Loucy (cell line): Measurements from ENCODE around the gene SP1.

Experiments
- H2AFZ ChIP-seq: fragments of 200-600 bp; sonication (generic); 2 replicates; pipeline ENCODE4 v1.6.0; 2016; ENCODE audit warnings: antibody characterized with exemption, mild to moderate bottlenecking, low read length, moderate library complexity
- H3F3A ChIP-seq: fragments of 200-600 bp; 2 replicates; pipeline ENCODE4 v1.6.0; 2016; ENCODE audit warnings: antibody characterized with exemption, low read depth, mild to moderate bottlenecking
- H3K27me3 ChIP-seq: fragments of 200-600 bp; sonication (generic); 2 replicates; pipeline ENCODE4 v1.6.1; 2014; ENCODE audit warnings: low read length, mild to moderate bottlenecking; ENCODE audit not compliant: insufficient read depth, poor library complexity, severe bottlenecking
- H3K36me3 ChIP-seq: fragments of 200-600 bp; sonication (generic); 2 replicates; pipeline ENCODE4 v1.6.1; 2016; ENCODE audit warnings: low read length; ENCODE audit not compliant: insufficient read depth
- H3K4me1 ChIP-seq: fragments of 200-600 bp; sonication (generic); 2 replicates; pipeline ENCODE4 v1.5.1; 2014; ENCODE audit warnings: low read length, mild to moderate bottlenecking; ENCODE audit not compliant: insufficient read depth, poor library complexity, severe bottlenecking
- H3K4me2 ChIP-seq: fragments of 200-600 bp; sonication (generic); 2 replicates; pipeline ENCODE4 v1.6.0; 2014; ENCODE audit warnings: antibody characterized with exemption, low read length, low read depth, mild to moderate bottlenecking; ENCODE audit not compliant: poor library complexity, severe bottlenecking
- H3K4me3 ChIP-seq: fragments of 200-600 bp; sonication (generic); 2 replicates; pipeline ENCODE4 v1.5.1; 2014; ENCODE audit warnings: low read length, mild to moderate bottlenecking, mixed read lengths; ENCODE audit not compliant: poor library complexity, severe bottlenecking
- H3K79me2 ChIP-seq: fragments of 200-600 bp; sonication (generic); 2 replicates; pipeline ENCODE4 v1.6.1; 2014; ENCODE audit warnings: low read length; ENCODE audit not compliant: insufficient read depth
- H3K9ac ChIP-seq: fragments of 200-600 bp; sonication (generic); 2 replicates; pipeline ENCODE4 v1.6.0; 2014; ENCODE audit warnings: mild to moderate bottlenecking, low read depth, low read length, moderate library complexity; ENCODE audit not compliant: poor library complexity, severe bottlenecking
- H3K9me2 ChIP-seq: fragments of 200-600 bp; sonication (generic); replicated peaks from 2 replicates; pipeline ENCODE4 v1.6.1; 2016; ENCODE audit warnings: low read depth, low read length, mixed read lengths
- H3K9me3 ChIP-seq: fragments of 200-600 bp; sonication (generic); 2 replicates; pipeline ENCODE4 v1.6.1; 2014; ENCODE audit warnings: mild to moderate bottlenecking, antibody characterized with exemption, low read length, low read depth; ENCODE audit not compliant: insufficient read depth
- H4K20me1 ChIP-seq: fragments of 200-600 bp; sonication (generic); 2 replicates; pipeline ENCODE4 v1.6.0; 2014; ENCODE audit warnings: antibody characterized with exemption, low read length, mild to moderate bottlenecking; ENCODE audit not compliant: insufficient read depth, poor library complexity, severe bottlenecking
- CTCF ChIP-seq: fragments of 200-600 bp; sonication (generic); conservative IDR thresholded peaks from 2 replicates; pipeline ENCODE4 v1.5.1; 2014; ENCODE audit warnings: mild to moderate bottlenecking, antibody characterized with exemption, low read length
- EZH2phosphoT487 ChIP-seq: fragments of 200-600 bp; IDR thresholded peaks from 2 replicates; pipeline ENCODE4 v1.6.1; 2018; ENCODE audit warnings: antibody characterized with exemption, mild to moderate bottlenecking, moderate library complexity, borderline replicate concordance

SP1 gene

GRCh38 chr12:53388932-53389331 is 9.0 kb downstream of the SP1 start:
- H3K79me2 ChIP-seq, result peaks cover 96% of the 10 kb centered on the region
- H3K9me2 ChIP-seq, result no peaks in the 10 kb centered on the region
- H3K9me3 ChIP-seq, result no peaks in the 10 kb centered on the region
- peaks cover 10% of the 10 kb centered on the region; the same call in 1 of the 2 replicates for H3F3A ChIP-seq
- no peak for TF ChIP-seq EZH2phosphoT487
- no peak for TF ChIP-seq CTCF
- H3K36me3 ChIP-seq, result peaks cover 11% of the 10 kb centered on the region; the same call in 1 of the 2 replicates
- peaks cover 61% of the 10 kb centered on the region for H4K20me1 ChIP-seq
- H3K4me2 ChIP-seq, result peak overlapping the region; percentile 72
- peak overlapping the region; percentile 67 for H3K4me3 ChIP-seq
- H3K9ac ChIP-seq, result peak overlapping the region; percentile 65
- no peaks in the 10 kb centered on the region for H3K27me3 ChIP-seq
- peaks cover 51% of the 10 kb centered on the region for H3K4me1 ChIP-seq
- no peak overlapping the region for H2AFZ ChIP-seq

- Histone ChIP-seq H3K36me3 (peaks cover 11% of the 10 kb centered on the region; the same call in 1 of the 2 replicates), H3K4me1 (peaks cover 47% of the 10 kb centered on the region), H3K4me2 (peak overlapping the region; percentile 72), H3K27me3 (no peaks in the 10 kb centered on the region), H3K9me3 (no peaks in the 10 kb centered on the region), H4K20me1 (peaks cover 57% of the 10 kb centered on the region), H3K9me2 (no peaks in the 10 kb centered on the region), H3F3A (peaks cover 10% of the 10 kb centered on the region; the same call in 1 of the 2 replicates), H3K79me2 (peaks cover 96% of the 10 kb centered on the region), H3K9ac (peak overlapping the region; percentile 42), H3K4me3 (peak overlapping the region; percentile 67), H2AFZ (no peak overlapping the region)
- TF ChIP-seq EZH2phosphoT487, result no peak
- TF ChIP-seq CTCF, result no peak
Measured at GRCh38 chr12:53389702-53390101, 9.7 kb downstream of the SP1 start.

GRCh38 chr12:53391724-53392123 is 11.7 kb downstream of the SP1 start:
- TF ChIP-seq EZH2phosphoT487 (no peak), CTCF (no peak)
- H3K36me3 ChIP-seq, result peaks cover 11% of the 10 kb centered on the region; the same call in 1 of the 2 replicates

More at GRCh38 chr12:53391724-53392123, 11.7 kb downstream of the SP1 start:
- Histone ChIP-seq H3K9me3 (no peaks in the 10 kb centered on the region), H3K4me1 (peaks cover 36% of the 10 kb centered on the region), H2AFZ (no peak overlapping the region), H3K9me2 (no peaks in the 10 kb centered on the region), H3K4me2 (peak overlapping the region; percentile 72), H4K20me1 (peaks cover 55% of the 10 kb centered on the region), H3K79me2 (peaks cover 96% of the 10 kb centered on the region), H3K4me3 (no peak overlapping the region), H3K27me3 (no peaks in the 10 kb centered on the region), H3K9ac (no peak overlapping the region), H3F3A (peaks cover 10% of the 10 kb centered on the region; the same call in 1 of the 2 replicates)
